CD4-positive, alpha-beta T cell treated with Interleukin-4 for 4 hours (primary cell): Measurements from ENCODE around the gene TEKT2.

Experiments
- DNase-seq: peaks from one replicate; pipeline ENCODE4 v3.0.0-alpha.2; 2020

The TEKT2 gene

DNA sequence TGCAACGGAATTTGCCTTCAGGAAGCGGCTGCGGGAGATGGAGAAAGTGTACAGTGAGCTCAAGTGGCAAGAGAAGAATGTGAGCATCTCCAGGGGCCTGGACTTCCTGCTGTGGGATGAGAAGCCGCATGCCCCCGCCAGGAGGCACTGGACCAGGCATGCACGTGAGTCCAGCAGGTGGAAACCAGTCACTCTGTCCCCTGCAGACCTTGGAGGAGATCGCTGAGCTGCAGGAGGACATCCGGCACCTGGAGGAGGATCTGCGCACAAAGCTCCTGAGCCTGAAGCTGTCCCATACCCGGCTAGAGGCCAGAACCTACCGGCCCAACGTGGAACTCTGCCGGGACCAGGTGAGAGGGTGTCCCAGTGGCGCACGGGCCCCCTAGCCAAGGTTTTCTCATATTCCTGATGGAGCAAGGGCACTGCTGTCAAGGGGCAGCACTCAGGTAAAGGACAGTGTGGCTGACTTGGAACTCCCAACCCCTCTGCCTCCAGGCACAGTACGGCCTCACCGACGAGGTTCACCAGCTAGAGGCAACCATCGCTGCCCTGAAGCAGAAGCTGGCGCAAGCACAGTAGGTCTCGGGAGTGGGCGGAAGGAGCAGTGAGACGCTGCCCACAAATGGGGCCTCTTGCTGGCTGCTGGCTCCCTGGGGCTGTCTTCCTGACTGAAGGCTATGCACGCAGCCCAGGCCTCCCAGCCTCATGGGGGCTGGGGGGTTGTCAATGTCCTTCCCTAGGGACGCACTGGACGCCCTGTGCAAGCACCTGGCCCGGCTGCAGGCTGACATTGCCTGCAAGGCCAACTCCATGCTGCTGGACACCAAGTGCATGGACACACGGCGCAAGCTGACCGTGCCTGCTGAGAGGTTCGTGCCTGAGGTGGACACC lies 3.6 kb downstream of the TEKT2 start:
- DNase-seq: no peak

GRCh38 chr1:36088265-36088576 lies 4.3 kb downstream of the TEKT2 start:
- no peak for DNase-seq

- peak; percentile 89 for DNase-seq
Measured at GRCh38 chr1:36088577-36089392, 4.9 kb downstream of the TEKT2 start, which contains the start of gene ADPRS. Gene ADPRS, plus strand, starts transcription at chr1:36088892. Its CDS starts 13 bp downstream, at chr1:36088905.

DNA sequence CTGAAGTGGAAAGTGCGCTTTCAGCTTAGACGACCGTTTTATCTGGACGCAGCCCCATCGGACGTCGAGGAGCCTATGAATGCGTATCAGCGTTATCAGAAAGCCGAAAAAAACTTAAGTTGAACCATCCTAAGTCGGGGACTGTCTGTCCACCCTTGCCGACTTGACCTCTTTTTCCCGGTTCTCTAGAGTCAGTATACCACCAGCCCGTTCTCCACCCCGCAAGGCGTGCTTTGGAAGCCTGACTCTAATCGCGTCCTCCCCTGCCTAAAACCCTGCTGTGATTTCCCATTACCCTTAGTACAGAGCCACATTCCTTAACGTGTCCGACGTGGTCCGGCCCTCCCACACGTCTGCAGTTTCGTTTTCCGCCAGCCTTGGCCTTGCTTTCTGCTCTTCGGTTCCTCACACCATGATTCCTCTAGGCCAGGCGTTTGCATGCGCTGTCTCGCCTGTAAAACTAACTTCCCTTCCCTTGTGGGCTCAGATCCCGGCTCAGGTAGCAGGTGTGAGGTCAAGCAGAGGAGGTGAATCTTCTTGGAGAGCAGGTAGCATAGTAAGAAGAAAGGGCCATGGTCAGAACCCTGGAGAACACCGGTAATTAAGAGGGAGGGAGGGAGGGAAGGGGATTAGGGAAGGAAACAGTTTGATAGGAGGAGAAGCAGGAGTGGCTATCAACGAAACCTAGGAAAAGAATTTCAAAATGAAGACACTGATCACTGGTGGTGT lies 5.7 kb downstream of the TEKT2 start:
- no peak for DNase-seq

DNA sequence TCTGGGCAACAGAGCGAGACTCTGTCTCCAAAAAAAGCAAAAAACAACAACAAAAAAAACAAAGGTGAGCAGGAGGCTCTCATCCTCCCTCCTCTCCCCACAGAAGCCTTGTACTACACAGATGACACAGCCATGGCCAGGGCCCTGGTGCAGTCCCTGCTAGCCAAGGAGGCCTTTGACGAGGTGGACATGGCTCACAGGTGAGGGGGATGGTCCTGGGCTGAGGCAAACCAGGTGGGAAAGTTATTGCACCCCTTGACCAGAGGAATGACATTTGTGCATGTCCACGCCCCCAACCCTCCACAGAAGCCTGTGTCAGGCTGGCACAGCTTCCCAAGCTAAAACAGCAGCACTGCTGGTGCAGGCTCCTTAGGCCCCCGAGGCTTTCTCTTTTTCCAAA lies 7.2 kb downstream of the TEKT2 start:
- no peak for DNase-seq

DNA sequence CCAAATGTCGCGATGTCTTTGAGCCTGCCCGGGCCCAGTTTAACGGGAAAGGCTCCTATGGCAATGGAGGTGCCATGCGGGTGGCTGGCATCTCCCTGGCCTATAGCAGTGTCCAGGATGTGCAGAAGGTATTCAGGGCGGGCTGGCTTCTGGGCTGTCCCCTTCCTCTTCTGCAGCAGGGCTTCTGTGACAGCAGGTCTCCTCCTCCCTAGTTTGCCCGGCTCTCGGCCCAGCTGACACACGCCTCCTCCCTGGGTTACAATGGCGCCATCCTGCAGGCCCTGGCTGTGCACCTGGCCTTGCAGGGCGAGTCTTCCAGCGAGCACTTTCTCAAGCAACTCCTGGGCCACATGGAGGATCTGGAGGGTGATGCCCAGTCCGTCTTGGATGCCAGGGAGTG lies 7.8 kb downstream of the TEKT2 start:
- DNase-seq: no peak

DNA sequence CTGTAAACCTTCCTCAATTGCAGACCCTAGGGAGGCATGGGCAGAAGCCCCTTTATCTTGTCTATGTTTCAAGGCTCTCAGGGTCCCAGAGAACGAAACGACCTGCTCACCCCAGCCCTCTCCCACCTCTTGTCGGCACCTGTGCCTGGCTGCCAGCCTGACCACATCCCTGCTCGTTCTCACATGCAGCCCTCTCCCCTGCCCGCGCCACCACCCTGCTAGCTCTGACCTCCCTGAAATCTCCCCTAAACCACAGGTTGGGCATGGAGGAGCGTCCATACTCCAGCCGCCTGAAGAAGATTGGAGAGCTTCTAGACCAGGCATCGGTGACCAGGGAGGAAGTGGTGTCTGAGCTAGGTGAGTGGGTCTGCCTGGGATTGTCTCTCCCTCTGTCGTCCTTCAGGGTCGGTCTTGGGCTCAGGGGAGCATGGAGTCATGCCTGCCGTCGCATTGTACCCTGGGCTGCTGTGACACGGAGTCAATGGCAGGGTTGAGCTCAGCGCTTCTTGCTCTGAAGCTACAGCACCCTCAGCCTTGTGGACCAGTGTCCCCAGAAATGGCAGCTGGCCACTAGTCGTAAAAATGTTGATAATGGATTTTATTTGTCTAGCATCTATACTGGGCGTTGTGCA lies 8.4 kb downstream of the TEKT2 start:
- DNase-seq: no peak

DNA sequence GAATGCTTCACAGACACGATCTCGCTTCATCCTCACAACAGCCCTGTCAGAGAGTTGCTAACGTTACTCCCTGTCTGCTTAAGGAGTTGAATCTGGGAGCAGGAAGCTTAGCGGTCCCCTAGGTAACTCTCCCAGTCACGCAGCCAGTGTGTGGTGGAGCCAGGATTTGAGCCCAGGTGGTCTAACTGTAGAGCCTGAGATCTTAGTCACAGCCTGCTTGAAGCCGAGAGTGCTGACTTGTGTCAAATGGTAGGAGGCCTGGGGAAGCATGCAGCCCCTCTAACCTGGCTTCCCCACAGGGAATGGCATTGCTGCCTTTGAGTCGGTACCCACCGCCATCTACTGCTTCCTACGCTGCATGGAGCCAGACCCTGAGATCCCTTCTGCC lies 8.9 kb downstream of the TEKT2 start:
- DNase-seq: no peak

- DNase-seq: no peak
Measured at GRCh38 chr1:36093226-36093625, 9.3 kb downstream of the TEKT2 start.

DNA sequence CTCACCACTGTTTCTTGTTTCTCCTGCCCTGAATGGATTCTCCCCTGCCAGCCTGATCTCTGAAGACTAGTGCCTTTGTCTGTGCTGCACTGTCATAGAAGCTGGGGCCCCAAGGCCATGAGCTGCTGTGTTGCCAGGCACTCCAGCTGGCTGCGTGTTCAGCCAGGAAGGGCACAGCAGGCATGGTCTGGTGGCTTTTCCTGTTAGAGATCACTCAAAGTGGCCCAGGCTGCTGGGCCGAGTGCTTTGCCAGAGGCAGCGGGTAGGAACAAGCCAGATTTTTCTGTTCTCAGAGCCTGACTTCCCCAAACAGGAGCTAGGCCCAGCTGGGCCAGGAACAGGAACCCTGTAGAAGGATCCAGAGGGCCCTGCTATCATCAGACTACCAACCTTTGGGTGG lies 10.0 kb downstream of the TEKT2 start:
- no peak for DNase-seq

GRCh38 chr1:36094621-36095061 lies 10.7 kb downstream of the TEKT2 start:
- DNase-seq: no peak

DNA sequence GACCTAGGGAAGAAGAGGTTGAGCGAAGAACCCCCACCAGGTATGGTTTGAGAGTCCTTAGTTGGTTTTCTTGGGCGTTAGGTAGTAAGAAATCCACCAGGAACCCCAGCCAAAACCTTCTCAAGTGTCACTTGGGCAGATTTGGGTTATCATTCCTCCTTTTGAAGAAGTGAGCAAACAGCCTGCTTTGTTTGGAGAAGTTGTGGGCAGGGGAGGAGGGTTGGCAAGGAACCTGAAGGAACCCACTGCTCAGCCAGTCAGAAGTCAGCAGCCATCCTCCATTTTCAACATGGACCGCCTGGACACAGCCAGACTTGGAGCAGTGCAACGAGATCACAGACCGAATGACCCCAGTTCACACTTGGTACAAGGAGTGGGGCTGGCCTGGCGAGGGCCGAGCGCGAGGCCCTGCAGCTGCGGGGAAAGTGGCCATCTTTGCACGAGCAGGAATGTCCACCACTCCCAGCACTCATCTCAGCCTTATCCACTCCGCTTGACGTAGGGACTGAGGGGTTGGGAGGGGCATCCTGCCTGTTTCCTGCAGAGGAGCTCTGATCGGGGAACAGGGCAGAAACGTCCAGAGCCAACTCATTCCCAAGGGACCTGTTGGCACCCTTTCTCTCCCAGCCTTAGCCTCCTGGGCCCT lies 12.0 kb downstream of the TEKT2 start:
- no peak for DNase-seq

GRCh38 chr1:36096500-36097432 lies 12.9 kb downstream of the TEKT2 start:
- DNase-seq: no peak

DNA sequence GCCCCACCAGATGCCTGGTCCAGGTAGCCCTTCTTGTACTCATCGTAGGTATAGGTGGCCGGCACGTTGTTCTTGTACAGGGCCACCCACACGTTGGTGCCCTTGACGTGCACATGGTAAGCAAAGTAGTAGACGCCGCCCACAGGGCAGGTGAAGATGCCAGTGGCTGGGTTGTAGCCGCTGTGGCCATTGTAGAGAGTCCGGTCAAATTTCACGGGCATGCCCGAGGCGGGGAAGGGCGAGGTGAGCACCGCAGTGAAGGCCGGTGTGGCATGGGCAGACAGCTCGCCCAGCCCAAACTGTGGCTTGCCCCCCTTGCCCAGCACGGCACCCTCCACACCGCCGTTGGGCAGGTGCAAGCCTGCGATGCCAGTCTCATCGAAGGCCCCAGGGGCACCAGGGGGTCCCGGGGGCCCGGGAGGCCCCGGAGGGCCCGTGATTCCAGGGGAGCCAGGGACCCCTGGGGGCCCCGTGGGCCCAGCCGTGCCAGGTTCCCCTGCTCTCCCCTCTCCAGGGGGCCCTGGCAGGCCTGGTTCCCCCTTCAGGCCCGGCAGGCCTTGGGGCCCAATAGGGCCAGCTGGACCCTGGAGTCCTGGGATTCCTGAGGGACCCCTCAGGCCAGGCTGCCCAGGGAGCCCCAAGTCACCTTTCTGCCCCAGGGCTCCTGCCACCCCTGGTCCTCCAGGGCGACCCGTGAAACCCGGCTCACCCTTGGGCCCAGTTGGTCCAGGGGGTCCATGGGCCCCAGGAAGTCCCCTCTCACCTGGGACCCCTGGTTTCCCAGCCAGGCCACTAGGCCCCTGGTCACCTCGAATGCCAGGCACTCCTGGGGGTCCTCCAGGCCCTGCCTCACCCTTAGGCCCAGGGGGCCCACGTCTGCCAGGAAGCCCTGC lies 14.0 kb downstream of the TEKT2 start:
- DNase-seq: no peak

- no peak for DNase-seq
Measured at GRCh38 chr1:36098650-36099365, 14.9 kb downstream of the TEKT2 start.

DNA sequence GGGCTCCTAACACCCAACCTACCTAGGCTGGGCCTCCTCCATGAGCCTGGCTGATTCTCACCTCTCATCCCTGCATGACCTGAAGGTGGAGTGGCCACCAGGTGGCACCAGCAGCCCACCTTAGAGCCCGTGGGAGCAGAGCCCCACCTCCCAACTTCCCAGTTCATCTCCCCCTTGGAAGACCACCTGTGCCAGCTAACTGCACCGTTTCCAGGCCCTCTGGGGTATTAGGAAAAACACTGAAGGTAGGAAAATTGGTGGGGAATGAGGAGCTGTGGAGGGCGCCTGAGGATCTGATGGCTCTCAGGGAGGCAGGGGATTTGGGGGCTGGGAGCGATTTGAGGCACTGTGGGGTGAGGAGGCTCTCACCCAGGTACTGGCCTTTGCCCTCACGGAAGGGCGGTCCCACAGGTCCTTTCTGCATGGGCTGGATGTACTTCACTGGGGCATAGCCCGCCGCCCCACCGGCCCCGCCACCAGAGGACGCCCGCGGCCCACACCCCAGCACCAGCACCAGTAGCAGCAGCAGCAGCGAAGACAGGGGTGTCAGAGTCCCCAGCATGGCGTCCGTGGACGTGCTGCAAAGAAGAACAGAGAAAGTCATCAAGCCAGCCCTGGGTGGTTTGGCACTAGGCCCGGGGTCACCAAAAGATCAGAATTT lies 15.9 kb downstream of the TEKT2 start:
- peak; percentile 58 for DNase-seq

GRCh38 chr1:36100376-36100775 lies 16.5 kb downstream of the TEKT2 start:
- DNase-seq: no peak

DNA sequence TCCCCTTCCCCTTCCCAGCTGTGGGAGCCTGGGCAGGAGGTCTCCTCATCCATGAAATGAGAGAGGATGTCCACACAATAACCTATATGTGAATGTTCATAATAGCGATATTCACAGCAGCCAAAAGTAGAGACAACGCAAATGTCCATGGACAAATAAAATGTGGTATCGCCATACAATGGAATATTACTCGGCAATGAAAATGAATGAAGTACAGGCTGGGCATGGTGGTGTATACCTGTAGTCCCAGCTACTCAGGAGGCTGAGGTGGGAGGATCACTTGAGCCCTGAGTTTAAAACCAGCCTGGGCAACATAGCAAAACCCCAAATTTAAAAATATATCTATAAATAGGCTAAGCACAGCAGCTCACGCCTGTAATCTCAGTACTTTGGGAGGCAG lies 17.7 kb downstream of the TEKT2 start:
- no peak for DNase-seq

DNA sequence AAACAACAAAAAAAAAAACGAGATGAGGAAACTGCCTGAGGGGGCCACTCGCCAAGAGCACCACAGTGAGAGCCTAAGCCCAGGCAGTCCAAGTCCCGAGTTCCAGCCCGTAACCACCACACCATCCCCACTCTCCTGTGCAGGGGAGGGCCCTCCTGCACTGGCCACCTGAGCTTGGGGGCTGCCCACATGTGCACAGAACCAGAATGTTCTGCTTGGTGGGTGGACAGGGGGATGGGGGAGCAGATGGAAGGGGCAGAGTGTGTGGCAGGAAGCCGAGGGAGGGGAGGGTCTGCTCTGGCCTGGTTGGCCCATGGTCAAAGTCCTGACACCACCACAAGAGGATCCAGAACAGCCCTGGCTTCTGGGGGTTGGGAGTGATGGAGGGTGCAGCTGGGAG lies 22.4 kb downstream of the TEKT2 start:
- no peak for DNase-seq
